Stimulated activated naive CD8-positive, alpha-beta T cell treated with anti-CD3 and anti-CD28 coated beads, Interleukin-15, Interleukin-2, amounts not matched to agents 100 U/mL and 50 U/mL, for 24 hours (primary cell): ENCODE results near the gene RCCD1.
A peak's percentile ranks its signal among the peaks of the same experiment; 100 is the strongest.

Source experiments
- ATAC-seq: fragments of 150-1000 bp; cut with Tn5 transposase; one replicate; pipeline ENCODE4 v1.10.0; 2021
- DNase-seq: peaks from one replicate; pipeline ENCODE4 v3.0.0; 2021

RCCD1 gene

DNA sequence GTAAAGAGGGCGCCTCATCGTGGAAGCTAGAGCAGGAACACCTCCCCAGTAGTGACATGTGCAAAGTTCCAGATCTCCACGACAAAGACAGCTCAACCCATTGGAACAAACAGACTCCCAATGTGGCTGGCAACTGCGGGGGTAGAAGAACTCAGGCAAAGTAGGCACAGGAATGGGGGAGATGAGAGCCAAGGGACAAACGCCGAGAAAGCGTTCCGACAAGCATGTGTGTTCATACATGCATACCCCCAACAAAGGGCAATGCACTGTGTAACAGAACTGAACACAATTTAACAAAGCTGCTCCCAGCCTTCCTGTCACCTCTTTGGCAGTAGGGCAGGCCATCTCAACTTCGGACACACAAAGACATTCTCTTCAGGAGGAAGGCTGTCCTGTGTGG lies 11.6 kb downstream of the RCCD1 start:
- ATAC-seq (no peak), DNase-seq (no peak)

DNA sequence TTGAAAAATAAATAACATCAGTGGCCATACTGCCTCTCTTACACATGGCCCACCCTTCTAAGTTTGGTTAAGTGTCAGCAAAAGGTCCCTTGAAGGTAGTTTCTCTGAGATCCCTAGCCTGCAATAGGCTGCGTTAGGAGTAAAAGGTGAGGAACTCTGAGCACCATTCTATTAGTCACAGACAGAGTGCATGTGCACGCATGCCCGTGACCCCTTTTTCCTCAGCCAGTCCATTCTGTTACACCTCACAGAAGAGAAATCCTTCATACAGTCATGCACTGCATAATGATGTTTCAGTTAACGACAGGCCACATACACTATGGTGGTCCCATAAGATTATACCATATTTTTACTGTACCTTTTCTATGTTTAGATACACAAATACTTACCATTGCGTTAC lies 12.5 kb downstream of the RCCD1 start:
- no peak for ATAC-seq
- DNase-seq = no peak

- no peak for ATAC-seq
- no peak for DNase-seq
Measured at GRCh38 chr15:90968434-90968833, 13.8 kb downstream of the RCCD1 start.

GRCh38 chr15:90970274-90970673 lies 15.6 kb downstream of the RCCD1 start:
- no peak for ATAC-seq
- DNase-seq = no peak

GRCh38 chr15:90972133-90972532 lies 17.4 kb downstream of the RCCD1 start:
- no peak for ATAC-seq

GRCh38 chr15:90974216-90974615 lies 19.5 kb downstream of the RCCD1 start:
- no peak for ATAC-seq
- DNase-seq = no peak

More at GRCh38 chr15:90972133-90972532, 17.4 kb downstream of the RCCD1 start:
- no peak for DNase-seq

GRCh38 chr15:90979582-90979981 lies 24.9 kb downstream of the RCCD1 start:
- ATAC-seq = no peak
- no peak for DNase-seq

DNA sequence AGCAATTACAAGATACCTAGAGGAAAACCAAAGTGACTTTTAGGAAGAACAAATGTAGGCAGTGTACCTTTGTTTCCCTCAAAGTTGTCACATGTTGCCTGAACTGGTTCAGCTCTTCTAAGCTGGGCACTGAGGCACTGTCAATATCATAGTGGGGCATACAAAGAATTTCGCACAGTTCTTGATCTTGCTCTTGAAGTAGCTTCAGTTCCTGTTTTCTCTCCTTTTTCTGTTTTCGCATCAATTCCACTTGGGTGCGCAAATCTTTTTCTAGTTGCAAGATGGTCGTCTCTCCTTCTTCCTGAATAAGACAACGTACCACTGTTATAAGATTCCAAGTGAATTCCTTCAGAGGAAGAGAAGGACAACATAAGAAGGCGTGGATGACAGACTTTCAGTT lies 27.0 kb downstream of the RCCD1 start:
- no peak for DNase-seq
- ATAC-seq = no peak

DNA sequence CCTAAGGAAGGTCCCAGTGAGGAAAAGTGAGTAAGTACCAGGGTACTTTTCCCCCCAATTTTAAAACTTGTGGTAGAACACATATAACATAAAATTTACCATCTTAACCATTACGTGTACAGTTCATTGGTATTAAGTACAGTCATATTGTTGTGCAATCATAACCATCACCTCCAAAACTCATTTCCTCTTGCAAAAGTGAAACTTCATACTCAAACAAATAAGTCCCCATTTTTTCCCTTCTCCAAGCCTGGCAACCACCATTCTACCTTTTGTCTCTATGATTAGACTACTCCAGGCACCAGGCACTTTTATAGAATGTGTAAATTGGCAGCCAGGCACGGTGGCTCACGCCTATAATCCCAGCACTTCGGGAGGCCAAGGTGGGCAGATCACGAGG lies 27.5 kb downstream of the RCCD1 start:
- ATAC-seq (no peak), DNase-seq (no peak)

DNA sequence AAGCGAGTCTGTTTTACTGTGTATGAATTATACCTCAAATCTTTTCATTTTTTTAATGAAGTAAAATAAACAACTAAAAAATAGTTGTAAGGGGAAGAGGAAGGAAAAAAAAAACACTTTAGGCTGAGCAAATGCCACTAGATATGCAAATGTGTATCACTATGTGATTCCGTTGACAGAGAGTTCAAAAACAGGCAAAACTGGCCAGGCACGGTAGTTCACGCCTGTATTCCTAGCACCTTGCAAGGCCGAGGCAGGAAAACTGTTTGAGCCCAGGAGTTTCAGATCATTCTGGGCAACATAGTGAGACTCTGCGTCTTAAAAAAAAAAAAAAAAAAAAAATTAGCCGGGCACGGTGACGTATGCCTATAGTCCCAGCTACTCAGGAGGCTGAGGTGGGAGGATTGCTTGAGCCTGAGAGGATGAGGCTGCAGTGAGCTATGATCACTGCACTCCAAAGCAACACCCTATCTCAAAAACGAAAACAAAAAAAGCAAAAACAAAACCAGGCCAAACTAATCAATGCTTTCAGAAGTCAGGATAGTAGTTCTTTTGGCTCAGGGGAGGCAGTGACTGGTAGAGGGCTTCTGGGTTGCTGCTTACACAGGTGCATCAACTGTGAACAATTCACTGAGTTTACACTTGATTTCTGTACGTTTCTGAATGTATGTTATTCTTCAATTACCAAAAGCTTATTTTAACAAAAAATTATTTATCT lies 32.3 kb downstream of the RCCD1 start:
- no peak for ATAC-seq
- no peak for DNase-seq

DNA sequence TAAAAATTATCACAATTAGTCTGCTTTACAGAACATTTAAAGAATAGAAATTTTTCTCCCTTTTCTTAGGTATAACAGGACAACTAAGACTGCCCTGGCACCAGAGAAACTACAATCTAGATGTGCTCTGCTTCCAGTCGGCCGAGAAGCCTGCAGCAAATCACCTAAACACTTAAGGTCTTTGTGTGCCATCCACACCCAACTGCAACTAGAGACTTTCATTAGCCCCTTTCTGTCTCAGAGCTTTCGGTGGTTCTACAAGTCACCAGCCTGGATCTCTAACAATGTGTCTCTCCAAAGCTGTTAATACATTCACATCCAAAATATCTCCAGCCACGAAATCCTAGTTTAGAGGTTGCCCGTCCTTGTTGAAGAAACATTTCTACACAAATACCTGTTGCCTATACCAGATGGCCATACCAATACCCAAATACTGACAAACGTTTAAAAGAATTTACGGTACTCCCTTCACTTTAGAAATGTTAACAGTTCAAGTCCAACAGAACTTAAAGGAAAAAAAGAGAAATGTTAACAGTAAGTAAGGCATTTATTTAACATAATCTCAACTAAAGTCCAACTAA lies 33.0 kb downstream of the RCCD1 start:
- DNase-seq (no peak), ATAC-seq (no peak)

DNA sequence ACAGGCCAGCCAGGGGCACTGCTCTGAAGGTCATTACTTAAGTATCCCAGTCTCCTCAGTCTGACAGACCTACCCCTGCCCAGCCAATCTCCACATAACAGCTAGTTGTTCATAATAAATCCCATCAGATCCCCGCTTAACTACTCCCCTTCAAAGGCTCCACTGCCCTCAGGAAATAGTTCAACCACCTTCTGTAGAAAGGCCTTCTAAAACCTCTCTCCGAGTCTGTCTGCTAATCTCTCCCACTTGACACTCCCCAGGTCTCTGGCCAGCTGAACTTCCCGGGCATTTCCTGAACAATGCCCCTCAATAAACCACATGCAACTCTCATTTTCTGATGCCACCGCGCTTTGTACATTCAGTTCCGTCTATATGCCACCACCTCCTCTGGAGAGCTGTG lies 33.6 kb downstream of the RCCD1 start:
- ATAC-seq (no peak), DNase-seq (no peak)

DNA sequence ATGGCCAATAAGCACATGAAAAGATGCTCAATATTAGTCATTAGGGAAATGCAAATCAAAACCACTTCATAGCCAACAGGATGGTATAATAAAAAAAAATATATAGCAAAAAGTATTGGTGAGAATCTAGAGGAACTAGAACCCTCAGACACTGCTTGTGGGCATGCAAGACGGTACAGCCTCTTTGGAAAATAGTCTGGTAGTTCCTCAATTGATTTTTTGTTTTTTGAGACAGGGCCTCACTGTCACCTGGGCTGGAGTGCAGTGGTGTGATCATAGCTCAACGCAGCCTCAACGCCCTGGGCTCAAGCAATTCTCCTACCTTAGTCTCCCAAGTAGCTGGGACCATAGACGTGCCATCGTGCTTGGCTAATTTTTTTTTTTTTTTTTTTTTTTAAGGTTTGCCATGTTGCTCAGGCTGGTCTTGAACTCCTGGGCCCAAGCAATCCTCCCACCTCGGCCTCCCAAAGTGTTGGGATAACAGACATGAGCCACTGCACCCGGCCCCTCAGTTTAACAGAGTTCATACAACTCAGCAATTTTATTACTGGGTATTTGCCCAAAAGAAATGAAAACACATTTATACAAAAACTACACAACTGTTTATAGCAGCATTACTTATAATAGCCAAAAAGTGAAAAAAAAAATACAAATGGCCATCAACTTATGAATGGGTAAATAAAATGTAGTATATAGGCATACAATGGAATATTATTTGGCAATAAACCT lies 34.5 kb downstream of the RCCD1 start:
- DNase-seq = no peak
- ATAC-seq = no peak

GRCh38 chr15:90990446-90990845 lies 35.8 kb downstream of the RCCD1 start:
- ATAC-seq (no peak), DNase-seq (no peak)

DNA sequence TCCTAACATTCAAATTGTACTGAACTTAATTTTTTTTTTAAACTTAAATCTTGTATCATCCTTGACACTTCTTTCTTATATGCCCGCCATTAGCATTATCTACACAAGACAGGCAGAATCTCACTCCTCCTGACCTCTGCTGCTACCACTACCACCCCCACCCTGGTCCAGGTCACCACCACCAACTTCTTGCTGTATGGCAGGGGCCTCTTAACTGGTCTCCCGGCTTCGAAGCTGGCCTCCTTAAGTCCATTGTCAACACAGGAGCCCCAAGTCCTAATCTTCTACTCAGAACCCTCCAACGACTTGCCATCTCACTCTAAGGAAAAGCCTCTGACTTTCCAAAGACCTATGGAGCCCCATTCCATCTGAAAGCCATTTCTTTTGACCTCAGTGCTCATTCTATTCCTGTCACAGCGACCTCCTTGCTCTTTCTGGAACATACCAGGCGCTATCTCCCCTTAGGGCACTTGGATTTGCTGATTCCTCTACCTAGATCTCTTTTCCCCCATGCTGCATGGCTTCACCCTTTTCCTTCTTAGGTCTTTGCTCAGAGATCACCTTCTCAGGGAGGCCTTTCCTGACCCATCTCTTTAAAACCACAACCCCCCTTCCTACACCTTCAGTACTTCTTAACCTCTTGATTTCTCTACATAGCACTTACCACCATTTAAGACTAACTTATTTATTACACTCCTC lies 37.1 kb downstream of the RCCD1 start:
- no peak for DNase-seq
- no peak for ATAC-seq

- DNase-seq = peak; percentile 17
- peak; percentile 2 for ATAC-seq
Measured at GRCh38 chr15:90994059-90994416, 39.4 kb downstream of the RCCD1 start.

- peak; percentile 99 for DNase-seq
- ATAC-seq = peak; percentile 100
Measured at GRCh38 chr15:90994417-90995311, 40.0 kb downstream of the RCCD1 start, which contains the start of gene PRC1. TSS of gene PRC1 (minus strand) at chr15:90994535. CDS start at chr15:90994417, 118 bp downstream.

GRCh38 chr15:90998737-90999136 lies 44.1 kb downstream of the RCCD1 start:
- ATAC-seq (no peak), DNase-seq (no peak)

- ATAC-seq (no peak), DNase-seq (no peak)
Measured at GRCh38 chr15:91001209-91001608, 46.5 kb downstream of the RCCD1 start.

DNA sequence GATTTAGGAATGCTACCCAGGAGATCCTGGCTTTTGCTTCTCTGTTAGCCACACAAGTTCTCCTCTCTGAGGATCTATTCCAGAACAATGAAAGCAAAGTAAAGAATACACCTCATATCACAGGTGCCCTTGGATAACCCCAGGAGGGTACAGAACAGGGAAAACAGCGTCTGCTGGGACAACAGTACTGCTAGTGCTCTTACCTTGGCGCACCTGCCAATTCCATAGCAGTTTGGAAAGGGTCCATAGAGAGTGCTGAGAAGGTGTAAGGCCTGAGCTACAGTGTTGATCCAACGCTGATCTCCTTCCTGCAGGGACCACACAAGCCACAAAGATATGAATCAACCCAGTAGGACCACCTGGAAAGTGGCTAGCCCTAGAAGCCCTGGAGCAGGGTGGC lies 52.6 kb downstream of the RCCD1 start:
- ATAC-seq = no peak
- DNase-seq = no peak
